ENCODE data around the gene NALF2.

NALF2 gene

DNA sequence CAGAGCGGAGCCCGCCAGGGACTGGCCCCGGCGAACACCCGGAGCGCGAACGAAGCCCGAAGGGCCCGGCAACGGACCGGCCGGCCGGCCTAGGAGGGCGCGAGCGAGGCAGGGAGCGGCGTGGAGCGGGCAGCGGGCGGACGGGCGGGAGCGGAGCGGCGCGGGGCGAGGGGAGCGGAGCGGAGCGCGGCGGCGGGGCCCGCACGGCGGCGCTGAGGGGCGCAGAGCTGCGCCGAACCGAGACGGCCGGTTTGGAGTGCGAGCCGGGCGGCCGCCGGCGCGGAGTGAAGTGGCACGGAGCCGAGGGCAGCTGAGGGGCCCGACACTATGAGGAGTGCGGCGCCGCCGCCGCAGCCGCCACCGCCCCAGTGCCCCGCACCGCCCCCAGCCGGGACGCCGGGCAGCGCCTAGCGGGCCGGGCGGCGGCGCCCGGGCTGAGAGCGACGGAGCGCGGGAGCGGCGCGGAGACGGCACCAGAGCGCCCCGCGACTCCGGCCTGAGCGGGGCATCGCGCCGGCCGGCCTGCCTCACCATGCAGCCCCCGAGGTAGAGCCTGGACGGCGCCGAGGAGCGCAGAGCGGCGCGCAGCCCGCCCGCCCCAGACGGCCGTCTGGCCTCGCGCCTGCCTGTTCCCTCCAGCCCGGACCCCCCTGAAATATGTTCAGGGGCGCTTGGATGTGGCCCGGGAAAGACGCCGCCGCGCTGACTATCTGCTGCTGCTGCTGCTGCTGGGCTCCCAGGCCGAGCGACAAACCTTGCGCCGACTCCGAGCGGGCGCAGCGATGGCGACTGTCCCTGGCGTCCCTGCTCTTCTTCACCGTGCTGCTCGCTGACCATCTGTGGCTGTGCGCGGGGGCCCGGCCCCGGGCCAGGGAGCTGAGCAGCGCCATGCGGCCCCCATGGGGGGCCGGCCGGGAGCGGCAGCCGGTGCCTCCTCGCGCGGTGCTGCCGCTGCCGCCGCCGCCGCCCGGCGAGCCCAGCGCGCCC lies 793 bp downstream of the NALF2 start:
- WGBS (ENCODE audit: extremely low coverage, insufficient coverage, low lambda C conversion rate): no CpG with 5 or more reads among the region's 146 CpGs

DNA sequence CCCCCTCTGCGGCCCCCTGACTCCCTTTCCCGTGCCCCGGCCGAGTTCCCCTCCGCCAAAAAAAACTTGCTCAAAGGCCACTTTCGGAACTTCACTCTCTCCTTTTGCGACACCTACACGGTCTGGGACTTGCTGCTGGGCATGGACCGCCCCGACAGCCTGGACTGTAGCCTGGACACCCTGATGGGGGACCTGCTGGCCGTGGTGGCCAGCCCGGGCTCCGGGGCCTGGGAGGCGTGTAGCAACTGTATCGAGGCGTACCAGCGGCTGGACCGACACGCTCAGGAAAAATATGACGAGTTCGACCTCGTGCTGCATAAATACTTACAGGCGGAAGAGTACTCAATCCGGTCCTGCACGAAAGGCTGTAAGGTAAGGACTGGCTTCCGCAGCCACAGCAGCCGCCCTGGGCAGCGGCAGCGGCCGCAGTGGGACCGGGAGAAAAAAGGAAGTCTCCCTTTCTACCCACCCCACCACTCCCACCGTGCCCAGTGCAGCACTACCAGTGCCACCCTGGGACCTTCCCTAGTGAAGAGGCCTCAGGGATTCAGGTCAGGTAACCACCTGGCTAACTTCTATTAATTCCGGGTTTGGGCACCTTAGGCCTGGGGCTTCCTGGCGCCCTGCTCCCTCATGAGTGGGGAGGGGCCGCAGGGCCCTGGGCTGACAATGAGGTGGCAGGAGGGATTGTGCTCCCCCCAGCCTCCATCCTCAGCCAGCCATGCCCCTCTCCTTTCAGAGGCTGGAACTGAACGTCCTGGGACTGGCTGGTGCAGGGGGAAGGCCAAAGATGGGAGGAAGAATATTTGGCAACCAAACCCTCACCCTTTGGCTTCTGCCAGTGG lies 1.9 kb downstream of the NALF2 start:
- H3K27ac ChIP-seq (ENCODE audit: low read depth, low read length): no peak overlapping the region
- H2BK5ac ChIP-seq (ENCODE audit: low read length): no peak overlapping the region
- peak overlapping the region; percentile 7 for H3K56ac ChIP-seq (ENCODE audit: low read length)
- no peak overlapping the region for H4K8ac ChIP-seq (ENCODE audit: low read depth, low read length)
- H3K4ac ChIP-seq (ENCODE audit: low read depth, low read length): no peak overlapping the region
- no peak for DNase-seq
- no peak overlapping the region for H3K18ac ChIP-seq (ENCODE audit: low read length)
- no peaks in the 10 kb centered on the region for H3K27me3 ChIP-seq (ENCODE audit: insufficient read depth, low read length, poor library complexity)
- H2AK5ac ChIP-seq (ENCODE audit: low read length): no peak overlapping the region
- peak overlapping the region; percentile 64 for H3K4me2 ChIP-seq (ENCODE audit: low read length)
- no peaks in the 10 kb centered on the region for H3K79me2 ChIP-seq (ENCODE audit: control insufficient read depth, insufficient read depth, low read length)
- no peaks in the 10 kb centered on the region for H3K36me3 ChIP-seq (ENCODE audit: control insufficient read depth, insufficient read depth, low read length)
- H3K79me1 ChIP-seq (ENCODE audit: low read length): no peaks in the 10 kb centered on the region
- peak overlapping the region; percentile 15 for H3K9ac ChIP-seq (ENCODE audit: low read length)
- H4K5ac ChIP-seq (ENCODE audit: low read length): no peak overlapping the region
- H3K4me3 ChIP-seq (ENCODE audit: low read length): no peak overlapping the region
- WGBS (ENCODE audit: extremely low coverage, insufficient coverage, low lambda C conversion rate): no CpG with 5 or more reads among the region's 36 CpGs
- no peaks in the 10 kb centered on the region for H3K4me1 ChIP-seq (ENCODE audit: control insufficient read depth, low read depth, low read length)
- H2BK120ac ChIP-seq (ENCODE audit: low read depth, low read length): no peak overlapping the region
- no peak overlapping the region for H3K23ac ChIP-seq (ENCODE audit: low read length)
- H2BK15ac ChIP-seq (replicated peaks; ENCODE audit: low read depth): no peak overlapping the region

More for the DNA sequence above, 793 bp downstream of the NALF2 start:
- H3K79me1 ChIP-seq (ENCODE audit: low read length): no peaks in the 10 kb centered on the region
- H3K4me3 ChIP-seq (ENCODE audit: low read length): peak overlapping the region; percentile 21
- no peak overlapping the region for H2BK120ac ChIP-seq (ENCODE audit: low read depth, low read length)
- no peak overlapping the region for H2AK5ac ChIP-seq (ENCODE audit: low read length)
- peak overlapping the region; percentile 75 for H3K56ac ChIP-seq (ENCODE audit: low read length)
- no peak for DNase-seq
- H3K27ac ChIP-seq (ENCODE audit: low read depth, low read length): no peak overlapping the region
- peak overlapping the region; percentile 52 for H3K4me2 ChIP-seq (ENCODE audit: low read length)
- H3K4ac ChIP-seq (ENCODE audit: low read depth, low read length): no peak overlapping the region
- H3K36me3 ChIP-seq (ENCODE audit: control insufficient read depth, insufficient read depth, low read length): no peaks in the 10 kb centered on the region
- no peaks in the 10 kb centered on the region for H3K79me2 ChIP-seq (ENCODE audit: control insufficient read depth, insufficient read depth, low read length)
- H4K8ac ChIP-seq (ENCODE audit: low read depth, low read length): no peak overlapping the region
- no peaks in the 10 kb centered on the region for H3K27me3 ChIP-seq (ENCODE audit: insufficient read depth, low read length, poor library complexity)
- no peak overlapping the region for H2BK5ac ChIP-seq (ENCODE audit: low read length)
- H3K4me1 ChIP-seq (ENCODE audit: control insufficient read depth, low read depth, low read length): no peaks in the 10 kb centered on the region
- H3K9ac ChIP-seq (ENCODE audit: low read length): peak overlapping the region; percentile 65
- no peak overlapping the region for H2BK15ac ChIP-seq (replicated peaks; ENCODE audit: low read depth)
- H3K23ac ChIP-seq (ENCODE audit: low read length): no peak overlapping the region
- peak overlapping the region; percentile 41 for H3K18ac ChIP-seq (ENCODE audit: low read length)
- no peak overlapping the region for H4K5ac ChIP-seq (ENCODE audit: low read length)

DNA sequence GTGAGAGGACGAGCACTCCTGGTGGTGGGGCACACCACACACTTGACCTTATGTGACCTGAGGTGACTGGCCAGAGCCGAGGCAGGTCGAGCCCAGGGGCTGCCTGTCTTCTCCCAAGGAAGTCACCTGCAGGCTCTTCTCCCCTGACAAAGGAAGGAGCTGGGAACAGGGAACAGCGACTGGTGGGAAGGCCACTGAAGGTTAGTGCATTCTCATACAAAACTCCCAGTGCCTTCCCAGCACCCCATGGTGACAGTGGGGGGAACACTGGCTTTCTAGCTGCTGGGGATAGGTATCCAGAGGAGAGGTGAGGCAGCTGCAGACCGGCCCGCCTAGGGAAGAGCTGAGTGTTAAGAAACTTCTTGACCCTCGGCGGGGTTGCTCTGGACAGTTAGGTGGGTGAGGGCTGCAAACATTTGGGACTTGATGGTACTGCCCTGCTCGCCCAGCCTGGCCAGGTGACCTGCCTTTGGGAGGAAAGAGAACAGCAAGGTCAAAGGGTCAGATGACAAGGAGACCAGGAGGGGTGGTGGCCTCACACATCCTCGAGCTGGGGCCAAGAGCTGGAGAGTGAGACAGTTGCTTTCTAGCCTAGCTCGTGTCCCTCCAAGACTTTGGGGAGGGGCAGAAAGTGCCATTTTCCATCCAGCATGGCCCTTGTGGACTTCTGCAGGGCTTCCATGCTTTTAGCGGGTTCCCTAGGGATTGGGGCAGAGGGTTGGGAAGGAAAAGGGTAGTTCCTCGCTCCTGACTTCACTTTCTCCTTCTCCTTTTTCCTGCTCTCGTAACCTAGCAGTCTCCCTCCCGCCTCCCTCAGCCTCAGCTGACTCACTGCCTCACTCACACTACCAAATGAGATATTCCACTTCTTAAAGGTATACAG lies 2.7 kb downstream of the NALF2 start:
- H3K36me3 ChIP-seq (ENCODE audit: control insufficient read depth, insufficient read depth, low read length): no peaks in the 10 kb centered on the region
- H2AK5ac ChIP-seq (ENCODE audit: low read length): no peak overlapping the region
- no peak overlapping the region for H3K4ac ChIP-seq (ENCODE audit: low read depth, low read length)
- no peak for DNase-seq
- H3K9ac ChIP-seq (ENCODE audit: low read length): no peak overlapping the region
- no peak overlapping the region for H3K56ac ChIP-seq (ENCODE audit: low read length)
- no peak overlapping the region for H2BK15ac ChIP-seq (replicated peaks; ENCODE audit: low read depth)
- H2BK120ac ChIP-seq (ENCODE audit: low read depth, low read length): no peak overlapping the region
- H3K79me1 ChIP-seq (ENCODE audit: low read length): no peaks in the 10 kb centered on the region
- no peak overlapping the region for H3K4me2 ChIP-seq (ENCODE audit: low read length)
- no peaks in the 10 kb centered on the region for H3K79me2 ChIP-seq (ENCODE audit: control insufficient read depth, insufficient read depth, low read length)
- H3K4me3 ChIP-seq (ENCODE audit: low read length): no peak overlapping the region
- no peaks in the 10 kb centered on the region for H3K4me1 ChIP-seq (ENCODE audit: control insufficient read depth, low read depth, low read length)
- no peak overlapping the region for H3K27ac ChIP-seq (ENCODE audit: low read depth, low read length)
- H3K23ac ChIP-seq (ENCODE audit: low read length): no peak overlapping the region
- no peak overlapping the region for H3K18ac ChIP-seq (ENCODE audit: low read length)
- H2BK5ac ChIP-seq (ENCODE audit: low read length): no peak overlapping the region
- H4K5ac ChIP-seq (ENCODE audit: low read length): no peak overlapping the region
- WGBS (ENCODE audit: extremely low coverage, insufficient coverage, low lambda C conversion rate): no CpG with 5 or more reads among the region's 15 CpGs
- H4K8ac ChIP-seq (ENCODE audit: low read depth, low read length): no peak overlapping the region
- H3K27me3 ChIP-seq (ENCODE audit: insufficient read depth, low read length, poor library complexity): no peaks in the 10 kb centered on the region

DNA sequence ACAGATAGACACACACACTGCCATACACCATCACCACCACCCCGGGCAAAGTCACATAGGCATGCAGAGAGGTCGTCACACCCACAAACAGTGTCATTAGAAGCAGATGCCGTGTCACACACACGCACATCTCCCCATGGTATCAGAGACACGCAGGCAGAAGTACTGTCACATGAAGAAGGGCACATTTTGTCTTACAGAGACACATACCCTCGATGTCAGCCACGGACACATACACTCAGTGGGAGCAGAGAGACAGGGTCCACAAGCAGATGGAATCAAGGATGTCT lies 3.3 kb downstream of the NALF2 start:
- H3K56ac ChIP-seq (ENCODE audit: low read length): no peak overlapping the region
- no peaks in the 10 kb centered on the region for H3K79me1 ChIP-seq (ENCODE audit: low read length)
- no peak overlapping the region for H3K9ac ChIP-seq (ENCODE audit: low read length)
- H3K36me3 ChIP-seq (ENCODE audit: control insufficient read depth, insufficient read depth, low read length): no peaks in the 10 kb centered on the region
- no peak overlapping the region for H3K4ac ChIP-seq (ENCODE audit: low read depth, low read length)
- H3K18ac ChIP-seq (ENCODE audit: low read length): no peak overlapping the region
- no peaks in the 10 kb centered on the region for H3K4me1 ChIP-seq (ENCODE audit: control insufficient read depth, low read depth, low read length)
- H3K23ac ChIP-seq (ENCODE audit: low read length): no peak overlapping the region
- H2BK120ac ChIP-seq (ENCODE audit: low read depth, low read length): no peak overlapping the region
- no peak overlapping the region for H4K5ac ChIP-seq (ENCODE audit: low read length)
- H2AK5ac ChIP-seq (ENCODE audit: low read length): no peak overlapping the region
- no peak for DNase-seq
- H3K79me2 ChIP-seq (ENCODE audit: control insufficient read depth, insufficient read depth, low read length): no peaks in the 10 kb centered on the region
- WGBS (ENCODE audit: extremely low coverage, insufficient coverage, low lambda C conversion rate): no CpG with 5 or more reads among the region's 7 CpGs
- H2BK5ac ChIP-seq (ENCODE audit: low read length): no peak overlapping the region
- H3K4me3 ChIP-seq (ENCODE audit: low read length): no peak overlapping the region
- no peak overlapping the region for H4K8ac ChIP-seq (ENCODE audit: low read depth, low read length)
- H2BK15ac ChIP-seq (replicated peaks; ENCODE audit: low read depth): no peak overlapping the region
- H3K27me3 ChIP-seq (ENCODE audit: insufficient read depth, low read length, poor library complexity): no peaks in the 10 kb centered on the region
- no peak overlapping the region for H3K4me2 ChIP-seq (ENCODE audit: low read length)
- H3K27ac ChIP-seq (ENCODE audit: low read depth, low read length): no peak overlapping the region

DNA sequence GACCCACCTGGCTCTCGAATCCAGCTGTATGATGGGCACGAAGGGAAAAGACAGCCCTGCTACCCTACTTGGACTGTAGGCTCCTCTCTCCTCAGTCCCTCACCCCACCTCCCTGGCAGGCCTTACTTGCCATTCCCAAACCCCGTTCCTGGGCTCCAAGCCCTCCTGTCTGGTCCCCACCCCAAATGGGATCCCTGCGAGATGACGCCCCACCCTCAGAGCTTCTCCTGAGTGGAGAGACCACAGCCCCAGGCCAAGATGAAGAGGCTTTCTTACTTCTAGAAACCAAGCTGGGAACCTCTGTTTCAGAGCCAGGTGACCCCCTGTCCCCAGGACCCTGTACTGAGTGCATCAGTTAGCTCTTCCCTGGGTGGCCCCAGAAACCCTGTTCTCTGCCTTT lies 4.5 kb downstream of the NALF2 start:
- H4K8ac ChIP-seq (ENCODE audit: low read depth, low read length): no peak overlapping the region
- H3K79me2 ChIP-seq (ENCODE audit: control insufficient read depth, insufficient read depth, low read length): no peaks in the 10 kb centered on the region
- H3K9ac ChIP-seq (ENCODE audit: low read length): no peak overlapping the region
- no peak overlapping the region for H3K4me2 ChIP-seq (ENCODE audit: low read length)
- H3K18ac ChIP-seq (ENCODE audit: low read length): no peak overlapping the region
- no peak overlapping the region for H3K56ac ChIP-seq (ENCODE audit: low read length)
- no peak overlapping the region for H2BK120ac ChIP-seq (ENCODE audit: low read depth, low read length)
- WGBS (ENCODE audit: extremely low coverage, insufficient coverage, low lambda C conversion rate): no CpG with 5 or more reads among the region's 5 CpGs
- no peak overlapping the region for H3K23ac ChIP-seq (ENCODE audit: low read length)
- H3K27ac ChIP-seq (ENCODE audit: low read depth, low read length): no peak overlapping the region
- H2AK5ac ChIP-seq (ENCODE audit: low read length): no peak overlapping the region
- no peaks in the 10 kb centered on the region for H3K4me1 ChIP-seq (ENCODE audit: control insufficient read depth, low read depth, low read length)
- no peak overlapping the region for H3K4me3 ChIP-seq (ENCODE audit: low read length)
- no peak for DNase-seq
- no peaks in the 10 kb centered on the region for H3K79me1 ChIP-seq (ENCODE audit: low read length)
- H3K27me3 ChIP-seq (ENCODE audit: insufficient read depth, low read length, poor library complexity): no peaks in the 10 kb centered on the region
- H4K5ac ChIP-seq (ENCODE audit: low read length): no peak overlapping the region
- H3K36me3 ChIP-seq (ENCODE audit: control insufficient read depth, insufficient read depth, low read length): no peaks in the 10 kb centered on the region
- no peak overlapping the region for H3K4ac ChIP-seq (ENCODE audit: low read depth, low read length)
- H2BK15ac ChIP-seq (replicated peaks; ENCODE audit: low read depth): no peak overlapping the region
- no peak overlapping the region for H2BK5ac ChIP-seq (ENCODE audit: low read length)

All from mesendoderm (in vitro differentiated cells).